NCI-H1417 (cell line): ENCODE measurements around the gene NUP93.
A peak's percentile ranks its signal among the peaks of the same experiment; 100 is the strongest.
"Not testable (repeated sequence)": the region's sequence is repeated elsewhere in the genome, so short reads cannot be mapped to it uniquely, and the experiment has no call there.

Source experiments
- DNase-seq, 3 experiments: peaks; one replicate each; lab custom pipeline; 2025; lab: John Stamatoyannopoulos, UW

The NUP93 gene

GRCh38 chr16:56779906-56780305 lies 50.0 kb downstream of the NUP93 start:
- DNase-seq, result peak in 1 of 3 experiments; percentile 54

- DNase-seq, result no peak
These were observed 50.7 kb downstream of the NUP93 start for GRCh38 chr16:56780646-56781045.

GRCh38 chr16:56781528-56781961 lies 51.6 kb downstream of the NUP93 start:
- DNase-seq, result peak in 1 of 3 experiments; percentile 18

GRCh38 chr16:56783344-56783743 lies 53.4 kb downstream of the NUP93 start:
- DNase-seq, result peak in 1 of 3 experiments; percentile 12

- no peak for DNase-seq
These were observed 55.4 kb downstream of the NUP93 start for GRCh38 chr16:56785317-56785716.

- no peak for DNase-seq
These were observed 57.2 kb downstream of the NUP93 start for GRCh38 chr16:56787167-56787566.

- DNase-seq, result peak in 1 of 3 experiments; percentile 6
These were observed 58.5 kb downstream of the NUP93 start for GRCh38 chr16:56788435-56788834.

- DNase-seq, result peak in 2 of 3 experiments; percentile 28 to 62
These were observed 59.4 kb downstream of the NUP93 start for GRCh38 chr16:56789360-56789759.

GRCh38 chr16:56792967-56793366 lies 63.0 kb downstream of the NUP93 start:
- peak in 2 of 3 experiments; percentile 54 to 85 for DNase-seq

GRCh38 chr16:56793492-56793891 lies 63.6 kb downstream of the NUP93 start:
- DNase-seq, result peak in 1 of 3 experiments; percentile 62

- peak in 1 of 3 experiments; percentile 55 for DNase-seq
These were observed 65.1 kb downstream of the NUP93 start for GRCh38 chr16:56795011-56795410.

GRCh38 chr16:56797038-56797437 lies 67.1 kb downstream of the NUP93 start:
- DNase-seq, result not testable (repeated sequence)

GRCh38 chr16:56797861-56798260 lies 67.9 kb downstream of the NUP93 start:
- no peak for DNase-seq

GRCh38 chr16:56798955-56799354 lies 69.0 kb downstream of the NUP93 start:
- DNase-seq, result no peak

- DNase-seq, result no peak
These were observed 70.4 kb downstream of the NUP93 start for GRCh38 chr16:56800355-56800754.

GRCh38 chr16:56801762-56802161 lies 71.8 kb downstream of the NUP93 start:
- no peak for DNase-seq

GRCh38 chr16:56807011-56807675 lies 77.2 kb downstream of the NUP93 start:
- DNase-seq, result no peak

GRCh38 chr16:56807676-56808067 lies 77.7 kb downstream of the NUP93 start:
- DNase-seq, result not testable (repeated sequence)

GRCh38 chr16:56810954-56811353 lies 81.0 kb downstream of the NUP93 start:
- DNase-seq, result no peak

- not testable (repeated sequence) for DNase-seq
These were observed 81.7 kb downstream of the NUP93 start for GRCh38 chr16:56811602-56812001.

- DNase-seq, result peak in 2 of 3 experiments; percentile 11 to 31
These were observed 83.0 kb downstream of the NUP93 start for GRCh38 chr16:56812884-56813283.

GRCh38 chr16:56814537-56815432 lies 84.9 kb downstream of the NUP93 start:
- no peak for DNase-seq

- no peak for DNase-seq
These were observed 85.8 kb downstream of the NUP93 start for GRCh38 chr16:56815721-56816120.
